NCI-H748 treated with DMSO at 0.1 percent for 48 hours (cell line): ENCODE measurements around the gene UBN2.
"Not testable (repeated sequence)": the region's sequence is repeated elsewhere in the genome, so short reads cannot be mapped to it uniquely, and the experiment has no call there.

Source experiments
- DNase-seq: peaks from one replicate; lab custom pipeline; 2025; lab: John Stamatoyannopoulos, UW

The UBN2 gene

GRCh38 chr7:139230774-139231512 is at the start of gene UBN2:
Gene UBN2 (plus strand): TSS chr7:139231237. CDS start chr7:139231485, 248 bp downstream.
- DNase-seq, result peak; percentile 87

GRCh38 chr7:139181404-139181803 is 49.6 kb upstream of the UBN2 start:
- DNase-seq, result no peak

- no peak for DNase-seq
These were observed 48.7 kb upstream of the UBN2 start for GRCh38 chr7:139182363-139182762.

GRCh38 chr7:139183251-139183650 is 47.8 kb upstream of the UBN2 start:
- DNase-seq, result no peak

- DNase-seq, result no peak
These were observed 47.1 kb upstream of the UBN2 start for GRCh38 chr7:139183878-139184338.

- no peak for DNase-seq
These were observed 44.9 kb upstream of the UBN2 start for GRCh38 chr7:139186146-139186545.

GRCh38 chr7:139189357-139189756 is 41.7 kb upstream of the UBN2 start:
- DNase-seq, result no peak

GRCh38 chr7:139192014-139192706 is 38.9 kb upstream of the UBN2 start:
- DNase-seq, result no peak

GRCh38 chr7:139200382-139200781 is 30.7 kb upstream of the UBN2 start:
- no peak for DNase-seq

- DNase-seq, result no peak
These were observed 27.0 kb upstream of the UBN2 start for GRCh38 chr7:139203992-139204391.

GRCh38 chr7:139205843-139206242 is 25.2 kb upstream of the UBN2 start:
- DNase-seq, result no peak

GRCh38 chr7:139212133-139212532 is 18.9 kb upstream of the UBN2 start:
- no peak for DNase-seq

- DNase-seq, result not testable (repeated sequence)
These were observed 17.5 kb upstream of the UBN2 start for GRCh38 chr7:139213489-139213888.

GRCh38 chr7:139218173-139218572 is 12.9 kb upstream of the UBN2 start:
- no peak for DNase-seq

- no peak for DNase-seq
These were observed 6.8 kb upstream of the UBN2 start for GRCh38 chr7:139224219-139224618.

- not testable (repeated sequence) for DNase-seq
These were observed 6.2 kb upstream of the UBN2 start for GRCh38 chr7:139224836-139225235.

- DNase-seq, result not testable (repeated sequence)
These were observed 5.5 kb upstream of the UBN2 start for GRCh38 chr7:139225286-139226157.

GRCh38 chr7:139226158-139226515 is 4.9 kb upstream of the UBN2 start:
- not testable (repeated sequence) for DNase-seq

- DNase-seq, result not testable (repeated sequence)
These were observed 4.0 kb upstream of the UBN2 start for GRCh38 chr7:139226988-139227488.

- no peak for DNase-seq
These were observed 1.0 kb upstream of the UBN2 start for GRCh38 chr7:139230023-139230422.

GRCh38 chr7:139230484-139230773 is 608 bp upstream of the UBN2 start:
- DNase-seq, result no peak
